Non-pigmented ciliary epithelial cell (primary cell): ENCODE measurements around the gene FOXK1.

Experiments
- DNase-seq: peaks from one replicate; pipeline ENCODE4 v3.0.0-alpha.2; 2010; ENCODE audit warnings: low read depth

The FOXK1 gene

GRCh38 chr7:4765776-4766490, 83.8 kb downstream of the FOXK1 start:
- DNase-seq, result no peak

- DNase-seq, result no peak
These were observed 84.8 kb downstream of the FOXK1 start for GRCh38 chr7:4766666-4767519.

- DNase-seq, result no peak
These were observed 86.8 kb downstream of the FOXK1 start for GRCh38 chr7:4768597-4769569.

GRCh38 chr7:4769761-4770160, 87.7 kb downstream of the FOXK1 start:
- DNase-seq, result no peak

GRCh38 chr7:4770886-4771285, 88.8 kb downstream of the FOXK1 start:
- DNase-seq, result no peak

GRCh38 chr7:4771737-4772136, 89.6 kb downstream of the FOXK1 start:
- DNase-seq, result no peak

GRCh38 chr7:4772306-4772705, 90.2 kb downstream of the FOXK1 start:
- DNase-seq, result no peak

GRCh38 chr7:4774007-4774406, 91.9 kb downstream of the FOXK1 start:
- no peak for DNase-seq

- no peak for DNase-seq
These were observed 92.7 kb downstream of the FOXK1 start for GRCh38 chr7:4774658-4775249.

GRCh38 chr7:4775250-4775847, 93.3 kb downstream of the FOXK1 start, which contains the start of gene AP5Z1:
AP5Z1 (plus strand) TSS chr7:4775623; CDS start chr7:4775716, 93 bp downstream.
- DNase-seq, result peak; percentile 80

GRCh38 chr7:4775848-4776623, 93.9 kb downstream of the FOXK1 start:
- no peak for DNase-seq

GRCh38 chr7:4779118-4779517, 97.0 kb downstream of the FOXK1 start:
- DNase-seq, result no peak

GRCh38 chr7:4781366-4782069, 99.4 kb downstream of the FOXK1 start:
- no peak for DNase-seq

GRCh38 chr7:4782333-4783291, 100.5 kb downstream of the FOXK1 start:
- DNase-seq, result no peak

- no peak for DNase-seq
These were observed 101.2 kb downstream of the FOXK1 start for GRCh38 chr7:4783292-4783652.

- DNase-seq, result no peak
These were observed 101.8 kb downstream of the FOXK1 start for GRCh38 chr7:4783762-4784351.

- DNase-seq, result no peak
These were observed 102.7 kb downstream of the FOXK1 start for GRCh38 chr7:4784799-4785198.

GRCh38 chr7:4785371-4785770, 103.3 kb downstream of the FOXK1 start:
- DNase-seq, result no peak
